D721Med (cell line): Measurements from ENCODE around the gene RBM19.

ENCODE experiments used
- DNase-seq: peaks from one replicate; pipeline ENCODE4 v3.0.0; 2011; ENCODE audit warnings: low spot score; ENCODE audit not compliant: insufficient read length
- FAIRE-seq: peaks from 2 replicates; lab custom pipeline; 2011; peaks lifted over from hg19 to GRCh38; lab: Jason Lieb, UNC
- TF ChIP-seq, protein P1 (sequence below): IDR thresholded peaks from 2 replicates; pipeline ENCODE4 v1.5.1; 2012; ENCODE audit warnings: mild to moderate bottlenecking, control low read depth; ENCODE audit not compliant: insufficient read depth; ENCODE audit errors: missing control alignments

RBM19 gene

DNA sequence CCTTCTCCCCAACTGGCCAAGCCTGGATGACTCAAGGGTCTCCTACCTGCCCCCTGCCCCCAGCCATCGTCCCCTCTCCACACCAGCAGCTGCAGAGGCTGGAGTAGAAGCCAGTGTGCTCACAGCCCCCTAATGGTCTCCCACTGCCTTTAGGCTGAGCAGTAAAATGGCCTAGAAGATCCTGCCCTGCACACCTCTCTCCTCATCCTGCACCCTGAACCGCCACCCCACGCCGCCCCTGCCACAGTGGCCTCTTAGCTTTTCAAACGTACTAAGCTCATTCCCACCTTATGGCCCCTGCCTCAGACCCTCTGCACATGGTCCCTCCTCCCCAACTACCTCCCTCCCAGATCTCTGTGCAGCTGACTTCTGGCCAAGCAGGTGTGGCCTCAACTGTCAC, 46.3 kb downstream of the RBM19 start:
- no peak for DNase-seq
- FAIRE-seq, result no peak
- TF ChIP-seq, protein P1, sequence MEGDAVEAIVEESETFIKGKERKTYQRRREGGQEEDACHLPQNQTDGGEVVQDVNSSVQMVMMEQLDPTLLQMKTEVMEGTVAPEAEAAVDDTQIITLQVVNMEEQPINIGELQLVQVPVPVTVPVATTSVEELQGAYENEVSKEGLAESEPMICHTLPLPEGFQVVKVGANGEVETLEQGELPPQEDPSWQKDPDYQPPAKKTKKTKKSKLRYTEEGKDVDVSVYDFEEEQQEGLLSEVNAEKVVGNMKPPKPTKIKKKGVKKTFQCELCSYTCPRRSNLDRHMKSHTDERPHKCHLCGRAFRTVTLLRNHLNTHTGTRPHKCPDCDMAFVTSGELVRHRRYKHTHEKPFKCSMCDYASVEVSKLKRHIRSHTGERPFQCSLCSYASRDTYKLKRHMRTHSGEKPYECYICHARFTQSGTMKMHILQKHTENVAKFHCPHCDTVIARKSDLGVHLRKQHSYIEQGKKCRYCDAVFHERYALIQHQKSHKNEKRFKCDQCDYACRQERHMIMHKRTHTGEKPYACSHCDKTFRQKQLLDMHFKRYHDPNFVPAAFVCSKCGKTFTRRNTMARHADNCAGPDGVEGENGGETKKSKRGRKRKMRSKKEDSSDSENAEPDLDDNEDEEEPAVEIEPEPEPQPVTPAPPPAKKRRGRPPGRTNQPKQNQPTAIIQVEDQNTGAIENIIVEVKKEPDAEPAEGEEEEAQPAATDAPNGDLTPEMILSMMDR, result no peak

DNA sequence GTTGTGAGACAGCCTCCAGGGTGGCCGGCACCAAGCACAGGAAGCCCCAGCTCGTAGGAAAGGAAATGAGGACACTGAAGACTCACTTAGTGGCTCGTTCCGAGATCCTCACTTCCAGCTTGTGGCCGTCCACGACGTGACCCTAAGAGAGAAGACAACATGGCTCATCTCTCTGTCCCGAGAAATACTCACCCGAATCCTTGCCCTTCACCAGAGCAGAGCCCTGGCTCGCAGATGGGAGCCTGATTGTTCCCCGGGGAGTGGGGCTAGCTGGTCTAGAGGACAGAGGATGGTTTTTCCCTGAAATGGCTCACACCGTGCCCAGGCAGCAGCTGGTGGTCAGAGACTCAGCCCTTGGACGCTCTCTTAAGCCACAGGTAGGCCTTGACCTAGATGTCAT, 47.8 kb downstream of the RBM19 start:
- TF ChIP-seq, protein P1, result no peak
- no peak for FAIRE-seq
- DNase-seq, result no peak

DNA sequence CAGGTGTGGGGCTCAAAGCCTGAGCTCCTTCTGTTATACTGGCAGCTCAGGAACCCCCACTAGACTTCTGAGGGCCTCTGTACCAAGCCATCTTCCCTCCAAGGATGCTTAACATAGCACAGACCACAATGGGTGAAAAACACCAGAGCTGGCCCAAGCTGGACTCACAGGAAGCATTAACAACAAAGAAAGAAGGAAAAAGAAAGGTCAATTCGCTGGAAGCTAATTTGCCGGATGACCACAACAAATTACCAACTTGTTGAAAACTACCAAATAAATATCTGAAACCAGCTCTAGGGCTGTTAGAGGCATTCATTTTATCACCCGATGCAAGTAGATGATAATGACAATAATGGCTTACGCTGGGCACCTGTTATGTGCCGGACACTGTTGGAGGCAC, 48.7 kb downstream of the RBM19 start:
- TF ChIP-seq, protein P1, result no peak
- FAIRE-seq, result no peak
- DNase-seq, result no peak

DNA sequence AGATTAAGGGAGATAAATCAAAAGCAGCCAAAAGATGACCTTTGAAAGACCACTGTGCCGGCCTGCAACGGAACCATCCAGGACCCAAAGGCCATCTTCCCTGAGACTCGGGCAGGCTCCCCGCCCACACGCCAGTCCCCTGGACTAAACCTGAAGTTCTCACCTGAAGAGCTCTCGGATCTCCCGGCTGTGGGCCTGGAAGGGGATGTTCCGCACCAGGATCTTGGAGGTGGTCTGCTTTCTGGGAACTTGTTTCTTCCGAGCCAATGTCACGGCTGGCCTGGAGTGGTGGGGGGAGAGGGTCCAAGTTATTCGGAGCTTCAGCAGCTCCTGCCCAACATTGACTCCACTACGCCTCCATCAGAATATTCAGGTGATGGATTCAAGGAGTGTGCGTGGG, 51.3 kb downstream of the RBM19 start:
- FAIRE-seq (no peak), DNase-seq (no peak)
- TF ChIP-seq, protein P1, result no peak

DNA sequence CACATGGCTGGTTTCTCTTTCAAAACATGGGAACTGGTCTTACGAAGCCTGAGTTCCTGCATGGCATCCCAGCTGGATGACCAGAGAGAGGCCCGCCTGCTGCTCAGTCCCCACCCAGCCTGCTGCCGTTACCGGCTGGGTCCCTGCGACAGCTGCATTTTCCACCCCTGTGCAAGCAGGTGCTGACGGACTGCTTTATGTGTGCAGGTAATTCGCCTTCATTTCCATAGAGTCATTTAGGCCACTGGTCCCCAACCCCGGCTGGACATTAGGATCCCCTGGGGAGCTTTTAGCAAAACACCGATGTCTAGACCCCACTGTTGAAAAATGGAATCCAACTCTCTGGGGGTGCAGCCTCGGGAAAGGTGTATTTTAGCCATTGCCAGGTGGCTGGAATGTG, 51.9 kb downstream of the RBM19 start:
- TF ChIP-seq, protein P1, result no peak
- FAIRE-seq, result no peak
- no peak for DNase-seq

DNA sequence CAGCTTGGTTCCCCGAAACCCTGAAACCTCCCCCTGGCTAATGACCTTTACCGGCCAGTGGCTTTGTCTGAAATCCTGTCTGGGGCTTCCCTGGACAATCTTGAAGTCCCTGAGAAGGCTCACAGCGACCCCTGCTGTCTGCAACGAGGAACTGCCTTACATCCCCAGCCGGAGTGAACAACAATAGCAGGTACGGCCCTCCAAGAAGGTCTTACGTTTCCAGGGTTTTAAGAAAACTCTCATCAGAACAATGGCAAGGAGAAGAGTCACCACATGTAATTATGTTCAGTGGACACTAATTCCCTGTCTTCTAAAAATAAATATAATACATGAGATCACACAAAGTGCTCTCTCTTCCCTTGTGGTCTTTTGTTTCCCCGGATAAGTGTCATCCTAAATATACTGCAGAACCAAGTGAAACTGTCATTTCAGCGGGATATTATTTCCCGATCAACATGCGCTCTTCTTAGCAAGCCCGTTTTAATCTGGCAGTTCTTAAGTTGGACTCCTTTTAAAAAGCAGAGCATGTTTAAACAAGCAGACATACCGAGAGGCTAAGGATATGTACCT, 53.3 kb downstream of the RBM19 start:
- FAIRE-seq (peak; percentile 16), DNase-seq (peak; percentile 81)
- TF ChIP-seq, protein P1, result peak; percentile 93

DNA sequence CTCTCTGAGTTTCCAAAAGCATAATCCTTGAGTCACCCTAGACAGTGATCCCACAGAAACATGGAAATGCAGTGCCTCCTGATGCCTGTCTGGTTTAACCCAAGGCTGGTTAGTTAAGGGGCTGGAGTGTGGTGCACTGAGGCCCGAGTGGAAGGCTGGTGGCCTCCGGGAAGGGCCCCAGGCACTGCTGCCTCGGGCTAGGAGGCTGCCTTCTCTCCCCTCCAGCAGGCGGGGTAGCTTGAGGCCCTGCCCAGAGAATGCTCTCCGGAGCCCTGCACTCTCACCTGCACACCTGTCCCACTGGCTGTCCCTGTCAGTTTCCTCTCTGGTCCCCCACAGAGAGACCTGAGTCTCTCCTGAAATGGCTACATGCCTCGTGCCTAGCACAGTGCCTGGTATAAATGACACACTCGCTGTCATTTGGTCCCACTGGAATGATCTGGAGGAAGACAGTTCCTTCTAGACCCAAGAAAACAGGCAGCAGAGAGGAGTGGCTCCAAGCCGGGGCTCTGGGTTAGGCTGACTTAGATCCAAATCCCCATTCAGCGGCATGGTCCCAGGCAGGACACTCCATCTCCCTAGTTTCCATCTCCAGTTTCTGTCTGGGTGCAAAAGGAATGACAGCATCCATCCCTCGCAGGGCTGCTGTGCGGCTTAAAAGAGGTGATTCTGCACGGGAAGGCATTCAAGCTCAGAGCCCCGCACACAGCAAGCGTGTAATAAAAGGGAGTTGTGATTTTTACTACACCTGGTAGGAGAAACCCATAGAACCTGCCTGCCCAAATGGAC, 54.0 kb downstream of the RBM19 start:
- TF ChIP-seq, protein P1, result no peak
- DNase-seq, result no peak
- no peak for FAIRE-seq
